ENCODE results near the gene SLC25A53. TPM values are rescaled to one million over a fixed set of nuclear protein-coding genes. Genes with fewer than 3 reads are reported as not detected.

Gene SLC25A53
- 2.5 TPM for polyA plus RNA-seq (2013, experiment 1 of 2)
- 2.9 TPM for polyA plus RNA-seq (2013, experiment 2 of 2)

- H3K9me3 ChIP-seq (ENCODE audit: insufficient read depth, low read depth, low read length), result no peaks in the 10 kb centered on the region
- peak within 1 kb of the TSS; percentile 92 for H3K4me3 ChIP-seq (ENCODE audit: low read length)
- H3K4me1 ChIP-seq (ENCODE audit: insufficient read depth, low read length), result no peaks in the 10 kb centered on the region; the same call in 1 of the 2 replicates
- no peaks in the 10 kb centered on the region for H3K27me3 ChIP-seq (ENCODE audit: insufficient read depth, low read length)
- peak within 1 kb of the TSS; percentile 82 for H3K27ac ChIP-seq (ENCODE audit: low read depth, low read length)
- WGBS, result under 1% methylated on average over 43 of the region's 44 CpGs
- H3K36me3 ChIP-seq (ENCODE audit: insufficient read depth, low read length), result no peaks in the 10 kb centered on the region
- peak within 1 kb of the TSS; percentile 64 for H3K9ac ChIP-seq (ENCODE audit: low read depth, low read length)
These were observed at the start of gene SLC25A53 for GRCh38 chrX:104156630-104157529. TSS of gene SLC25A53 (minus strand) at chrX:104157009. CDS start at chrX:104105257, 51,752 bp downstream.

GRCh38 chrX:104205548-104205947 is 48.7 kb upstream of the SLC25A53 start:
- no peaks in the 10 kb centered on the region; the same call in 1 of the 2 replicates for H3K27me3 ChIP-seq (ENCODE audit: insufficient read depth, low read length)

DNA sequence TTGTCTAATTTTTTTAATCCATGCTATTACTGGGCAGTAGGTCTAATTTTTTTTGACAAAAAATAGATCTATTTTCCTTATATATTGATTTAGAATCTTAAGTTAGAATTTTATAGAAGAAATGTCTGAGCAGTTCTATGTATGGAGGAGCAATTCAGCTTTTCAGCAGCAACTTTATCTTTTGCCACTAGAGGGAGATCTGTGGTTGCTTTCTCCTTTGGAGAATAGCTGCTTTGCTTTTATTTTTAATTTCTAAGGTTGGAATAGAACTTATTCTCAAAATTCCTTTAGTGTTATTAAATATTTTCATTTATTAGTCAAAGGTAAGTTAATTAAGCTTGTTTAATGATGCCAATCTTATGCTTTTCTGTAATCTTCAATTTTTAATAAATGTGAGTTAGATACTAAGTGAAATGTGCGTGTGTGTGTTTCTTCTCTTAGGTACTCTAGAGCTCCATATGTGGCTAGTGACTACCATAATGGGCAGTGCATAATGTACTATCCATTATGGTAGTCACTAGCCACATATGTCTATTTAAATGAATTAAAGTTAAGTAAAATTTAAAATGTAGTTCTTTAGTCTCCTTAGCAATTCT is 38.8 kb upstream of the SLC25A53 start:
- WGBS, result no CpG with 5 or more reads among the region's 1 CpG

More at GRCh38 chrX:104205548-104205947, 48.7 kb upstream of the SLC25A53 start:
- Histone ChIP-seq H3K4me1 (ENCODE audit: insufficient read depth, low read length) (no peaks in the 10 kb centered on the region), H3K36me3 (ENCODE audit: insufficient read depth, low read length) (no peaks in the 10 kb centered on the region), H3K9ac (ENCODE audit: low read depth, low read length) (no peak overlapping the region), H3K4me3 (ENCODE audit: low read length) (no peak overlapping the region), H3K27ac (ENCODE audit: low read depth, low read length) (no peak overlapping the region), H3K9me3 (ENCODE audit: insufficient read depth, low read depth, low read length) (no peaks in the 10 kb centered on the region)
- 92% methylated on average over 4 of the region's 5 CpGs for WGBS

GRCh38 chrX:104195013-104195412 is 38.2 kb upstream of the SLC25A53 start:
- no peaks in the 10 kb centered on the region for H3K9me3 ChIP-seq (ENCODE audit: insufficient read depth, low read depth, low read length)
- H3K4me1 ChIP-seq (ENCODE audit: insufficient read depth, low read length), result no peaks in the 10 kb centered on the region
- peaks cover 16% of the 10 kb centered on the region for H3K36me3 ChIP-seq (ENCODE audit: insufficient read depth, low read length)
- H3K4me3 ChIP-seq (ENCODE audit: low read length), result no peak overlapping the region
- H3K9ac ChIP-seq (ENCODE audit: low read depth, low read length), result no peak overlapping the region
- 91% methylated on average over 1 of the region's 1 CpG for WGBS
- no peak overlapping the region for H3K27ac ChIP-seq (ENCODE audit: low read depth, low read length)
- no peaks in the 10 kb centered on the region for H3K27me3 ChIP-seq (ENCODE audit: insufficient read depth, low read length)

More for the DNA sequence above, 38.8 kb upstream of the SLC25A53 start:
- H3K4me3 ChIP-seq (ENCODE audit: low read length), result no peak overlapping the region
- no peaks in the 10 kb centered on the region for H3K27me3 ChIP-seq (ENCODE audit: insufficient read depth, low read length)
- H3K27ac ChIP-seq (ENCODE audit: low read depth, low read length), result no peak overlapping the region
- H3K9ac ChIP-seq (ENCODE audit: low read depth, low read length), result no peak overlapping the region
- H3K4me1 ChIP-seq (ENCODE audit: insufficient read depth, low read length), result no peaks in the 10 kb centered on the region
- H3K36me3 ChIP-seq (ENCODE audit: insufficient read depth, low read length), result peaks cover 12% of the 10 kb centered on the region
- no peaks in the 10 kb centered on the region for H3K9me3 ChIP-seq (ENCODE audit: insufficient read depth, low read depth, low read length)

DNA sequence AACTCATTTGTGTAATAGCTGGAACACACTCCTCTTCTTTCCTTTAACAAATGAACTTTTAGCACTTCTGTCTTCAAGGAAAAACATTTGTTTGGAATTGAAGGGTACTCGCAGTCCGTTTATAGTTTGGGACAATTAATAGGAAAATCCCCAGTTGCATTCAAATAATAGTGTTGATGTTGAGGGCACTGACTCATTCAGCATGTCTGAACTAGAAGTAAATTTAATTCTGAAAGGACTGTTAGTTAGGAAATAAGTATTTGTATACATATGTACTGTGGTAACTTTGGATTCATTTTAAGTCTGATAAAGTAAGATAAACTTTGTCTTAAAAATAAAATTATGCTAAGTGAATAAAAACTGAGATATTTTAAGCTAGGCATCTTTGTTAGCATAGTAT is 36.7 kb upstream of the SLC25A53 start:
- WGBS, result 100% methylated on average over 2 of the region's 2 CpGs
- Histone ChIP-seq H3K27ac (ENCODE audit: low read depth, low read length) (no peak overlapping the region), H3K4me3 (ENCODE audit: low read length) (no peak overlapping the region), H3K9me3 (ENCODE audit: insufficient read depth, low read depth, low read length) (no peaks in the 10 kb centered on the region), H3K27me3 (ENCODE audit: insufficient read depth, low read length) (no peaks in the 10 kb centered on the region), H3K9ac (ENCODE audit: low read depth, low read length) (no peak overlapping the region), H3K36me3 (ENCODE audit: insufficient read depth, low read length) (peaks cover 29% of the 10 kb centered on the region), H3K4me1 (ENCODE audit: insufficient read depth, low read length) (no peaks in the 10 kb centered on the region)

- no peaks in the 10 kb centered on the region for H3K4me1 ChIP-seq (ENCODE audit: insufficient read depth, low read length)
- no peaks in the 10 kb centered on the region for H3K9me3 ChIP-seq (ENCODE audit: insufficient read depth, low read depth, low read length)
- no peak overlapping the region for H3K4me3 ChIP-seq (ENCODE audit: low read length)
- H3K27me3 ChIP-seq (ENCODE audit: insufficient read depth, low read length), result no peaks in the 10 kb centered on the region
- H3K9ac ChIP-seq (ENCODE audit: low read depth, low read length), result no peak overlapping the region
- WGBS, result 87% methylated on average over 5 of the region's 5 CpGs
- no peak overlapping the region for H3K27ac ChIP-seq (ENCODE audit: low read depth, low read length)
- H3K36me3 ChIP-seq (ENCODE audit: insufficient read depth, low read length), result peaks cover 51% of the 10 kb centered on the region
These were observed 33.0 kb upstream of the SLC25A53 start for GRCh38 chrX:104189837-104190236.

GRCh38 chrX:104187931-104188330 is 31.1 kb upstream of the SLC25A53 start:
- Histone ChIP-seq H3K27me3 (ENCODE audit: insufficient read depth, low read length) (no peaks in the 10 kb centered on the region), H3K9me3 (ENCODE audit: insufficient read depth, low read depth, low read length) (no peaks in the 10 kb centered on the region), H3K27ac (ENCODE audit: low read depth, low read length) (no peak overlapping the region), H3K36me3 (ENCODE audit: insufficient read depth, low read length) (peaks cover 51% of the 10 kb centered on the region), H3K9ac (ENCODE audit: low read depth, low read length) (no peak overlapping the region), H3K4me1 (ENCODE audit: insufficient read depth, low read length) (no peaks in the 10 kb centered on the region), H3K4me3 (ENCODE audit: low read length) (no peak overlapping the region)
- 96% methylated on average over 8 of the region's 8 CpGs for WGBS

DNA sequence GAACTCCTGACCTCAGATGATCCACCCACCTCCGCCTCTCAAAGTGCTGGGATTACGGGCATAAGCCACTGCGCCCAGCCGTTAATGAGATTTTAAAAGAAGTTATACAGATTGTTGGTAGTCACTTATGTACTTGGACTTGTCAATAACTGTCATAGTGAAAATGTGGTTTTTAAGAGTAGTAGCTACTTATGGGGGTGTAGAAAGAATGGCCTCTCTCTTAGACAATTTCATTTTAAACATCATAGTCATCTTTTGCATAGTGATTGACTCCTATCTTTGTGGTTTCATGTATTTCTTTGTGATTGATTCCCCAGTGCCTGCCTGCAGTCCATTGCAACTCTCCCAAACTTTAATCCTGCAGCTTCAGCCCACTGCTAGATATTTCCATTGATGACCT is 26.9 kb upstream of the SLC25A53 start:
- Histone ChIP-seq H3K9me3 (ENCODE audit: insufficient read depth, low read depth, low read length) (no peaks in the 10 kb centered on the region), H3K4me3 (ENCODE audit: low read length) (no peak overlapping the region), H3K9ac (ENCODE audit: low read depth, low read length) (no peak overlapping the region), H3K36me3 (ENCODE audit: insufficient read depth, low read length) (peaks cover 23% of the 10 kb centered on the region), H3K27me3 (ENCODE audit: insufficient read depth, low read length) (no peaks in the 10 kb centered on the region), H3K4me1 (ENCODE audit: insufficient read depth, low read length) (no peaks in the 10 kb centered on the region), H3K27ac (ENCODE audit: low read depth, low read length) (no peak overlapping the region)
- whole genome bisulfite sequencing, result 95% methylated on average over 4 of the region's 4 CpGs

- H3K9ac ChIP-seq (ENCODE audit: low read depth, low read length), result no peak overlapping the region
- 94% methylated on average over 3 of the region's 6 CpGs for WGBS
- no peak overlapping the region for H3K4me3 ChIP-seq (ENCODE audit: low read length)
- no peak overlapping the region for H3K27ac ChIP-seq (ENCODE audit: low read depth, low read length)
- no peaks in the 10 kb centered on the region for H3K4me1 ChIP-seq (ENCODE audit: insufficient read depth, low read length)
- no peaks in the 10 kb centered on the region for H3K9me3 ChIP-seq (ENCODE audit: insufficient read depth, low read depth, low read length)
- H3K36me3 ChIP-seq (ENCODE audit: insufficient read depth, low read length), result peaks cover 25% of the 10 kb centered on the region; the same call in 1 of the 2 replicates
- H3K27me3 ChIP-seq (ENCODE audit: insufficient read depth, low read length), result no peaks in the 10 kb centered on the region
These were observed 17.0 kb upstream of the SLC25A53 start for GRCh38 chrX:104173841-104174240.

GRCh38 chrX:104172788-104173187 is 16.0 kb upstream of the SLC25A53 start:
- Histone ChIP-seq H3K27ac (ENCODE audit: low read depth, low read length) (no peak overlapping the region), H3K9me3 (ENCODE audit: insufficient read depth, low read depth, low read length) (no peaks in the 10 kb centered on the region), H3K4me3 (ENCODE audit: low read length) (no peak overlapping the region), H3K9ac (ENCODE audit: low read depth, low read length) (no peak overlapping the region), H3K36me3 (ENCODE audit: insufficient read depth, low read length) (peaks cover 25% of the 10 kb centered on the region; the same call in 1 of the 2 replicates), H3K27me3 (ENCODE audit: insufficient read depth, low read length) (no peaks in the 10 kb centered on the region), H3K4me1 (ENCODE audit: insufficient read depth, low read length) (no peaks in the 10 kb centered on the region)
- WGBS, result 100% methylated on average over 2 of the region's 2 CpGs

DNA sequence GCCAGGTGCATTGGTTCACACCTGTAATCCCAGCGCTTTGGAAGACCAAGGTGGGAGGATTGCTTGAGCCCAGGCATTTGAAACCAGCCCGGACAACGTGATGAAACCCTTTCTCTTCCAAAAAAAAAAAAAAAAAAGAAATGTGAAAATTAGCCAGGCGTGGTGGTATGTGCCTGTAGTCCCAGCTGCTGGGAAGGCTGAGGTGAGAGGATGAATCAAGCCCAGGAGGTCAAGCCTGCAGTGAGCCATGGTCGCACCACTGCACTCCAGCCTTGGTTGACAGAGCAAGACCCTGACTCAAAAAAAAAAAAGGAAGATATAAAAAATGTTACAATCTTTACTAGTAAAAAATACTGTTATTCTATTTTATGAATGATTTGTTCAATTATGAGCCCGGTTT is 15.3 kb upstream of the SLC25A53 start:
- no peak overlapping the region for H3K9ac ChIP-seq (ENCODE audit: low read depth, low read length)
- no peak overlapping the region for H3K4me3 ChIP-seq (ENCODE audit: low read length)
- no peak overlapping the region for H3K27ac ChIP-seq (ENCODE audit: low read depth, low read length)
- H3K9me3 ChIP-seq (ENCODE audit: insufficient read depth, low read depth, low read length), result no peaks in the 10 kb centered on the region
- H3K27me3 ChIP-seq (ENCODE audit: insufficient read depth, low read length), result no peaks in the 10 kb centered on the region
- H3K36me3 ChIP-seq (ENCODE audit: insufficient read depth, low read length), result peaks cover 20% of the 10 kb centered on the region; the same call in 1 of the 2 replicates
- no peaks in the 10 kb centered on the region for H3K4me1 ChIP-seq (ENCODE audit: insufficient read depth, low read length)
- 100% methylated on average over 2 of the region's 6 CpGs for WGBS

All from HUES64 (cell line).